ENCODE results near the gene CA5A. TPM values are rescaled to one million over a fixed set of nuclear protein-coding genes. Genes with fewer than 3 reads are reported as not detected.
A peak's percentile ranks its signal among the peaks of the same experiment; 100 is the strongest.

The CA5A gene
- total and polyA plus RNA-seq, 2 of the 13 experiments (the other 11 are each of a cell fraction or from before 2014, with no cell fraction given), result 66.8 to 106 TPM

GRCh38 chr16:87853411-87854052 lies 82.8 kb downstream of the CA5A start (continued):
- 0 out of 2 replicates have a peak, but pooled peaks have one; percentile 28 for TF ChIP-seq ZBED4 (CRISPR knock-in tag; IDR thresholded peaks at IDR 0.05; ENCODE audit: borderline replicate concordance)
- peak; percentile 62; the same call in 1 of the 2 replicates for TF ChIP-seq ZNF616 (CRISPR knock-in tag; IDR thresholded peaks at IDR 0.05; ENCODE audit: low read depth)
- peak; percentile 86 for TF ChIP-seq AGO2 (optimal IDR thresholded peaks at IDR 0.05; ENCODE audit: low read depth, low read length)
- TF ChIP-seq ZNF468 (CRISPR knock-in tag; IDR thresholded peaks at IDR 0.05), result no peak
- peak; percentile 84 for TF ChIP-seq ZBTB38 (CRISPR knock-in tag; IDR thresholded peaks at IDR 0.05)
- peak; percentile 48 for TF ChIP-seq SALL2 (CRISPR knock-in tag; IDR thresholded peaks at IDR 0.05)
- TF ChIP-seq ATF3 (CRISPR knock-in tag; IDR thresholded peaks at IDR 0.05), result peak; percentile 97
- TF ChIP-seq KDM6A (CRISPR knock-in tag; IDR thresholded peaks at IDR 0.05; ENCODE audit: low read depth), result no peak
- no peak for TF ChIP-seq CREBL2 (CRISPR knock-in tag; IDR thresholded peaks at IDR 0.05; ENCODE audit: borderline replicate concordance)
- peak; percentile 75; the same call in 1 of the 2 replicates for TF ChIP-seq MED13 (CRISPR knock-in tag; IDR thresholded peaks at IDR 0.05)
- peak; percentile 61; the same call in 1 of the 2 replicates for TF ChIP-seq KLF11 (CRISPR knock-in tag; IDR thresholded peaks at IDR 0.05)
- TF ChIP-seq RERE (CRISPR knock-in tag; IDR thresholded peaks at IDR 0.05; ENCODE audit: low read depth), result peak; percentile 65; the same call in 1 of the 2 replicates
- TF ChIP-seq TOPORS (CRISPR knock-in tag; IDR thresholded peaks at IDR 0.05), result no peak
- peak; percentile 68; the same call in 1 of the 2 replicates for TF ChIP-seq ARNTL (CRISPR knock-in tag; IDR thresholded peaks at IDR 0.05)
- peak; percentile 72 for TF ChIP-seq ZBTB37 (CRISPR knock-in tag; IDR thresholded peaks at IDR 0.05)
- TF ChIP-seq RFX3 (CRISPR knock-in tag; IDR thresholded peaks at IDR 0.05), result no peak; the same call in 1 of the 2 replicates
- TF ChIP-seq ZSCAN25 (CRISPR knock-in tag; IDR thresholded peaks at IDR 0.05), result 0 out of 2 replicates have a peak, but pooled peaks have one; percentile 34
- TF ChIP-seq ZNF703 (CRISPR knock-in tag; IDR thresholded peaks at IDR 0.05; ENCODE audit: borderline replicate concordance), result peak; percentile 6; the same call in 1 of the 2 replicates
